Retinal pigment epithelial cell (primary cell): ENCODE data around the gene ADIPOR1.
"Not testable (repeated sequence)": the region's sequence is repeated elsewhere in the genome, so short reads cannot be mapped to it uniquely, and the experiment has no call there.

Source experiments
- DNase-seq: peaks from one replicate; pipeline ENCODE4 v3.0.0-alpha.2; 2010; ENCODE audit warnings: low read depth
- H3K4me3 ChIP-seq: 2 replicates; pipeline ENCODE4 v1.5.1; 2011; ENCODE audit warnings: mild to moderate bottlenecking, low read length, control low read depth, moderate library complexity
- TF ChIP-seq, protein P1 (sequence below): conservative IDR thresholded peaks from 2 replicates; pipeline ENCODE4 v1.5.1; 2011; ENCODE audit warnings: low read depth, low read length, control low read depth, inconsistent platforms

Gene ADIPOR1

GRCh38 chr1:202951437-202951836 lies 6.7 kb downstream of the ADIPOR1 start:
- DNase-seq: no peak
- no peak overlapping the region for H3K4me3 ChIP-seq
- TF ChIP-seq, protein P1, sequence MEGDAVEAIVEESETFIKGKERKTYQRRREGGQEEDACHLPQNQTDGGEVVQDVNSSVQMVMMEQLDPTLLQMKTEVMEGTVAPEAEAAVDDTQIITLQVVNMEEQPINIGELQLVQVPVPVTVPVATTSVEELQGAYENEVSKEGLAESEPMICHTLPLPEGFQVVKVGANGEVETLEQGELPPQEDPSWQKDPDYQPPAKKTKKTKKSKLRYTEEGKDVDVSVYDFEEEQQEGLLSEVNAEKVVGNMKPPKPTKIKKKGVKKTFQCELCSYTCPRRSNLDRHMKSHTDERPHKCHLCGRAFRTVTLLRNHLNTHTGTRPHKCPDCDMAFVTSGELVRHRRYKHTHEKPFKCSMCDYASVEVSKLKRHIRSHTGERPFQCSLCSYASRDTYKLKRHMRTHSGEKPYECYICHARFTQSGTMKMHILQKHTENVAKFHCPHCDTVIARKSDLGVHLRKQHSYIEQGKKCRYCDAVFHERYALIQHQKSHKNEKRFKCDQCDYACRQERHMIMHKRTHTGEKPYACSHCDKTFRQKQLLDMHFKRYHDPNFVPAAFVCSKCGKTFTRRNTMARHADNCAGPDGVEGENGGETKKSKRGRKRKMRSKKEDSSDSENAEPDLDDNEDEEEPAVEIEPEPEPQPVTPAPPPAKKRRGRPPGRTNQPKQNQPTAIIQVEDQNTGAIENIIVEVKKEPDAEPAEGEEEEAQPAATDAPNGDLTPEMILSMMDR: no peak

DNA sequence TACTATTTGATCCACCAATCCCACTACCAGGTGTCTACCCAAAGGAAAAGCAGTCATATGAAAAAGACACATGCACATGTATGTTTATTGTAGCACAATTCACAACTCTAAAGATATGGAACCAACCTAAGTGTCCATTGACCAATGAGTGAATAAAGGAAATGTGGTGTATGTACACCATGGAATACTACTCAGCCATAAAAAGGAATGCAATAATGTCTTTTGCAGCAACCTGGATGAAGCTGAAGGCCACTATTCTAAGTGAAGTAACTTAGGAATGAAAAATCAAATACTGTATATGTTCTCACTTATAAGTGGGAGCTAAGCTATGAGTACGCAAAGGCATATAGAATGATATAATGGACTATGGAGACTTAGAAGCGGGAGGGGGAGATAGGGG lies 12.6 kb downstream of the ADIPOR1 start:
- TF ChIP-seq, protein P1: no peak
- H3K4me3 ChIP-seq: no peak overlapping the region
- DNase-seq: no peak

GRCh38 chr1:202944438-202944921 lies 13.6 kb downstream of the ADIPOR1 start:
- no peak overlapping the region for H3K4me3 ChIP-seq

GRCh38 chr1:202942426-202942825 lies 15.7 kb downstream of the ADIPOR1 start:
- TF ChIP-seq, protein P1: no peak

More at GRCh38 chr1:202944438-202944921, 13.6 kb downstream of the ADIPOR1 start:
- no peak for DNase-seq
- TF ChIP-seq, protein P1: no peak

GRCh38 chr1:202941372-202941771 lies 16.7 kb downstream of the ADIPOR1 start:
- no peak overlapping the region for H3K4me3 ChIP-seq
- TF ChIP-seq, protein P1: no peak
- DNase-seq: no peak

More at GRCh38 chr1:202942426-202942825, 15.7 kb downstream of the ADIPOR1 start:
- no peak overlapping the region for H3K4me3 ChIP-seq
- DNase-seq: no peak

- TF ChIP-seq, protein P1: no peak
- DNase-seq: no peak
- no peak overlapping the region for H3K4me3 ChIP-seq
These were observed 17.6 kb downstream of the ADIPOR1 start for GRCh38 chr1:202940561-202940960.

- H3K4me3 ChIP-seq: no peak overlapping the region
- TF ChIP-seq, protein P1: no peak
- DNase-seq: no peak
These were observed 19.7 kb downstream of the ADIPOR1 start for GRCh38 chr1:202938287-202938925.

- not testable (repeated sequence) for H3K4me3 ChIP-seq, DNase-seq
These were observed 21.7 kb downstream of the ADIPOR1 start for GRCh38 chr1:202936409-202936808.
